Measurements from ENCODE around the gene DSC2.
"Not testable (repeated sequence)": the region's sequence is repeated elsewhere in the genome, so short reads cannot be mapped to it uniquely, and the experiment has no call there.

The DSC2 gene

DNA sequence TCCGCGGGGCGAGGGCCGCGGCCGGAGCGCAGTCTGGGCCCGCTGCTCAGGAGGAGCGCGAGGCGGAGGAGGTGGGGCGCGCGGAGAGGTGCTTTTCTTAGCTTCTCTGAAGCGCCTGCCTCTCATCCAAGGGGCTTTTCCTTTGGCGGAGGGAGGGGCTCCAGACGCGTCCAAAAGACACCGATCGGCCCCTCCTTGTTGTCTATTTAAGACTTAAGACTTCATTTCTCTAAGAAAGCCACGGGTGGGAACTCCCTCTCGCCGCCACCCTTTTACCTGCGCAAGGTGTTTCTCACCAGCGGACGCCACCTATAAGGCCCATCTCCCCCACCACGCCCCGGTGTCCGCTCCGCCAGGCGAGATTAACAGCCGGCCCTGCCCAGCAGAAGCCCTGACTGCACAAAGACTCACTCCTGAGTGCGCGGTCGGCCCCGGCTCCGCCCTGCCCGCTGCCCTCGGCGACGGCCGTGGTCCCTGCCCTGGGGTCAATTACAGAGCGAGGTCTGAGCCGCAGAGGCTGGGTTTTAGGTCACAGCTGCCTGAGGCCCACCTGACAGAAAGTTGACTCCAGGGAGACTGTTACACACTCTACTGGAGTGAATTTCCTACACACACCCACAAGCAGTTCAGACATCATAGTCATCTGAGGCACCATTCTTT, at the start of gene DSC2:
DSC2 (minus strand) TSS at position 397 of the 660 bp plus-strand sequence. CDS start 450 bp downstream, outside the sequence.
- DNase-seq: no peak

DNA sequence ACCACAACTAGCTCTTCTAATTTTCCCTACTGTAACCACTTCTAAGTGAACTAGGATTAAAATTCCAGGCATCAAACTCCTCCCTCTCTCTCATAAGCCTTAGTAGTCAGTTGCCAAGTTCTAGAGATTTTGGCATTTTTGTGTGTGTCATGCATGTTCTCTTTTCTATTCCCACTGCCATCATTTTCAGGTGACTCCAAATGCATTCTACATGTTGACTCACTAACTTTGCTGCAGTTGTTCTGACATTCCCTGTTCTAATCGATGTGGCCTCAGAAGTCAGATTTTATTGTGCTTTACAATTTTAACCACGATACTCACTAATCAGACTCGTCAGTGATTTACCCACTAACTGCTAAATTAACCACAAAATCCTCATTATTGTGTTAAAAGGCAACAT, 47.1 kb upstream of the DSC2 start:
- no peak for DNase-seq

DNA sequence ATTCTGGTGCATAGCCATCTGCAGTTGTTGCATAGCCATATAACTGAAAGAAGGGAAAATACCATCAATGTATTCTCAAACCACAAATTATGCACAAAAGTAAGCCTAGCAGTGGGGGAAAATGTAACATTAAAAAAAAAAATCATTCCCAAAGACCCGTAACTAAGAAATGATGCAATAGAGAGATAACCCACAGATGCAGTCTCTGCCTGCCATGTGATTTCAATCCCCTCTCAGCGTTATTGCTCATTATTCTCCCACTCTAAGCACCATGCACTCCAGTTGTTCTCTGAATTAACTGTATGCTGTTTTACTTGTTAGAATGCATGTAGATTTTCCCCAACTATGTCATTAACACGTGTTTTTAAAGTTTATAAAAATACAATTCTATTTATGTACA, 46.4 kb upstream of the DSC2 start:
- no peak for DNase-seq

DNA sequence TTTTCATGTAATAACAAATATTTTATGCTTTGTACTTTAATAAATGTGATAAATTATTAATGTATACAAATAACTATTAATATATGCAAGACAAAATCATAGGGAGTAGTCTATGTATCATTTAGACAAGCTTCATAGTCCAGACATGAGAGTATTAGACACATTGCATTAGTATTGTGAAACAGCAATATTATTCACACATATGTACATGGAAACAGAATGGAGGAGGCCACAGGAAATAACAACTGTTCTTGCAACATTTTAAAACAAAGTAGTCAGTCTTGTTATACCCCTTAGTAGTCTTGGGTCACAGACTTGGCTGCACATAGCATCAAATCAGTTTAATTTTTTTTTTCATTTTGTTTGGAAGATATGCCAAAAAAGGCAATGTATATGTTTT, 44.6 kb upstream of the DSC2 start:
- DNase-seq: no peak

DNA sequence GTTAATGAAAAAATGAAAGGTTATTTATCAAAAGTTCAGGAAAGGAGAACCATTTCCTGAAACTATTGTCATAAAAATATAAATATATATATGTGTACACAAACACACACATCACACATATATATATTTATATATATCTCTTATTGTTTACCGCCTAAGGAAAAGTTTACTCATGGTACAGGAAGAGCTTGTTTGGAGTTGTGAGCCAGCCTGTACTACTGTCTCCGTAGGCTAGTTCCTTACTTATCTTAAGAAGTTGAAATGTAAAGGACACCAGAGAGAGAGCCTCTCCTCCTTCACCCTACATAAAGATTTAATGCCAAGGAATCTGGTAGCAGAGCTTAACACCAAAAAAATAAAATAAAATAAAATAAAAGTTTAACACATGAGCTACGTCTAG, 40.8 kb upstream of the DSC2 start:
- no peak for DNase-seq

DNA sequence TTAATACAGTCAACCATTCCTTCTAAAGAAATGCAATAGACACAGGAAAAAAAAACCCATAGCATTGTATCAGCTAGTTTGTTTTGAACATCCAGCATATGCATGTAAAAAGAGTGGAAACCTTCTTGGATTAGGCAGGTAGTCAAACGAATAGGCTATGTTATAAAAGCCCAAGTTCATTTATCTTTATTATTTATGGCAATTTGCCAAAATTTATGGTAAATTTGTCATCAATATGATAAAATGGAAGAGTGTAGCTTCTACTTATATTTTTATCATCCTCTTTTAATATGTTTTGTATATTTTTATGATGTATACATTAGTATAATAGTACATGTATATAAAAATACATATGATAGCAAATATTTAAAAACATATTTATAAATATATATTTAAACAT, 36.5 kb upstream of the DSC2 start:
- DNase-seq: no peak

DNA sequence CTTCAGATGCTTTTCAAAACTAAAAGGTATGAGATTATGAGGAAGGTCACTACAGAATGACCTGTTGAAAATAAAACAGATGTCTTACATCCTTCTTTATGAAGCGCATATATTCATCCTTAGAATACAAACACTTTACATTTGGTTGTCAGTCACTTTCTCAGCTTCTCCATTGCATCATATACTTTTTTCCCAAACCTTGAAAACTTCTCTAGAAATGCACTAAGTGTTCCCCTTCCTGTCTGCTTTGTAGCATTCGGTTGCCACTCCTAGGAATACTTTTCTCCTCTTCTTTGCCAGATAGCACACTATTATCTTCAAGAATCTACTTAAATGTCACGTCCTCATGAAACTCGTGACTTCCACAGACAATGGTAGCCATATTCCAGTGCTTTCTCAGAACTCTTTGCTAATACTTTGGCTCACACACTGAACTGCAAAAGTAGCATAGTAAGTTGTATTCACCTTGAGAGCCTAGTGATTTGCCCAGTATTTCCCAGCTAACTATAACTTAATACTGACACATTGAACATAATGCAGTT, 32.8 kb upstream of the DSC2 start:
- DNase-seq: no peak

DNA sequence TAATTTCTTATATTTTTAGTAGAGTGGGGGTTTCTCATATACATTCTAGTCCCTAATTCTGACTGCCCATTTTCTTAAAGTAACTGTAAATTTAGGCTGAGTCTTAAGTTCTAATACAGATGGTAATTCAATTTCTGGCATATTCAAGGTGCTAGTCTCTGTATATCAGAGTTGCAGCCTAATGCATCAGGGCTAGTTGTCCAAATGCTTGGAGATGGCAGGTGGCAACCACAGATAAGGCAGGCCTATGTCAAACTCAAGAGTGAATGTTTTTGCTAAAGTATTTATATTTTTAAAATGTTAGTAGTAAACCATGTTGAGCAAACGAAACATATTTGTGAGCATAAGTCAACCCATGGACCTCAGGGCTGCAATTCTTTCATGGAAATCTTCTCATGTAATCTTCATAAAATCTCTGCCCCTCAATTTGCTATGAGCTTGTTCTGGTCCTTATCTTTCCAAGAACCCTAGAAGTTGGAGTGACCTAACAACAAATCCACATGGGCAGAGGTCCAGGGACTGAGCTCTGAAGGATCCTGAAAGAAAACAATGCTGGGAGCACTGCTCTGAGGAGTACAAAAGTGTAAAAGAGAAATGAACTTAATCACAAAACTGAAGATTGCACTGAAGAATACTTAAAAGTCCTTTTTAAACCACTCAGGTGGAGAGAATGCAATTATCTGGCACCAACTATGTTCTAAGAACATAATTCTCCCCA, 27.3 kb upstream of the DSC2 start:
- DNase-seq: no peak

DNA sequence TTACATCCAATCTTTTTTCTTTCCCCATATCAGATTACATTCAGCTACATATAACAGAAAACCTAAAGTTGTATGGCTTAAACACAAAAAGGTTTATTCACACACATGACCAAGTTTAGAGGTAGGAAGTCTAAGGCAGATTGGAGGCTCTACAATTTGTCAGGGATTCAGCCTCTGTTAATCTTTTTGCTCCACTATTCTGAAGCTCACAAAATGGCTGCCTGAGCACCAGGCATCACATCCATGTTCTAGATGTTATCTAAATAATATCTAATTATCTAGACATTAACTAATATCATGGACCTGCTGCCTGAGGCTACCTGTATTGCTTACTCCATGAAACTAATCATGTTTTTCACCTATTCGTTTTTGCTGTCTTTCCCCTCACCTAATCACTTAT, 23.7 kb upstream of the DSC2 start:
- DNase-seq: no peak

DNA sequence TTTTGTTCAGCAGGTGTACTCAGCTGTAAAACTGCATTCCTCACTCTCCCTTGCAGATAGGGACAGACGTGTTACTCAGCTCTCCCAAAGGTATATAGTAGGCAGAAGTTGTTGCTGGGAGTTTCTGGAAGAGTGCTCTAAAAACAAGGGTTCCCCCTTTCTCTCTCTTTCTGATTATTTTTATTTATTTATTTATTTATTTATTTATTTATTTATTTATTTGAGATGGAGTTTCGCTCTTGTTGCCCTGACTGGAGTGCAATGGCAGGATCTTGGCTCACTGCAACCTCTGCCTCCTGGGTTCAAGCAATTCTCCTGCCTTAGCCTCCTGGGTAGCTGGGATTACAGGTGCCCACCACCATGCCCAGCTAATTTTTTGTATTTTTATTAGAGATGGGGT, 20.9 kb upstream of the DSC2 start:
- DNase-seq: not testable (repeated sequence)

DNA sequence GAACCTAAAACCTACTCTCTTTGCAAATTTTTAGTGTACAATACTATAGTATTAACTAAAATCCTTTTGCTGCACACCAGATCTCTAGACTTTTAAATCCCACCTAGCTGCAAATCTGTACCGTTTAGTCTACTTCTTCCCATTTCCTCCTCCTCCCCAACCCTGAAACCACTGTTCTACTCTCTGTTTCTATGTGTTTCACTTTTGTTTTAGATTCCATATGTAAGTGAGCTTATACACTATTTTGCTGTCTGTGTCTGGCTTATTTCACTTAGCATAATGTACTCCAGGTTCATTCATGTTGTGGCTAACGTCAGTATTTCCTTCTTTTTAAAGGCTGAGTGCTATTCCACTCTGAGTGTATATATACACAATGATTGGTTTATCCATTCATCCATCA, 18.4 kb upstream of the DSC2 start:
- no peak for DNase-seq

DNA sequence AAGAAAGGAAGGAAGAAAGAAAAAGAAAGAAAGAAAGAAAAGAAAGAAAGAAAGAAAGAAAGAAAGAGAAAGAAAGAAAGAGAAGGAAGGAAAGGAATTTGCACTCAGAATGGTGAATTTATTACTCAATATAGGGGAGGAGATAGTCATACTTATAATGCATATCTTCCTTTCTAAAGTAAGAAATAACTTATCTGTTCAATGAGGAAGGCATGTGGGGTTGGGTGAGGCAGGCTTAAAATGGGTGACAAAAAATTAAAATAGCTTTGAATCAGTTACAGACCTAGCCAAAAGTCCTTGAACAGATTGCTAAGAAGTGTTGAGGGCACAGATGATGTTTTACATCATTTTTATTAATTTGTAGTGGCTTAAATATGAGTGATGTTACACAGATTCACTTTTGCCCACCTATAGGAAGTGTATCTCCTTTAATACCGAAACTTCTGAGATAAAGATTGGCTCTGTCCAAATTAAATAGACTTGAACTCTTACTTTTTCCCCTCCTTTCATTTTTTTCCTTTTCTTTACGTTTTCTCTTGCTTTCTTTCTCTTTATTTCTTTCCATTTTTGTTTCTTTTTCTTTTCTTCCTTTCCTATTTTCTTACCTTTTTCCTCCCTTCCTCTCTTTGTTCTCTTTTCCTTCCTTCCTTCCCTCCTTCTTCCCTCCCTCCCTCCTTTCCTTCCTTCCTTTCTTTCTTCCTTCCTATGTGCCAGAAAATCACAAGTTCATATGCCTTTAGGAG, 14.8 kb upstream of the DSC2 start:
- no peak for DNase-seq

DNA sequence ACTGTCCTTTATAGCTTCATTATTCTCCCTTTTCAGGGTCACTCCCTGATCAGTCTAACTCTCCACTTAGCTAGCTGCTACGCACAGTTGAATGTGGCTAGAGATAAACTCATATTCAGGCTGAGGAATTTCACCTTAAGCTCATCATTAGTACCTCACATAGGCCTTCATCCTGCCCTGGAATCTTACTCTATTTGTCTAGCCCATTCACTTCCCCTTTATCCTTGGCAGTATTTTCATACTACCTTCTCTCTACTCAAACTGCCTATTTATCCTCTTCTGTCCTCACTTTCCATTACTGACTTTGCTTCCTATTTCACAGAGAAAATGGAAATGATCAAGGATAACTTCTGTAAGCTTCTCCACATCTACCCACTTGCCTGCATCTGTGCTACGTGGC, 10.6 kb upstream of the DSC2 start:
- no peak for DNase-seq

DNA sequence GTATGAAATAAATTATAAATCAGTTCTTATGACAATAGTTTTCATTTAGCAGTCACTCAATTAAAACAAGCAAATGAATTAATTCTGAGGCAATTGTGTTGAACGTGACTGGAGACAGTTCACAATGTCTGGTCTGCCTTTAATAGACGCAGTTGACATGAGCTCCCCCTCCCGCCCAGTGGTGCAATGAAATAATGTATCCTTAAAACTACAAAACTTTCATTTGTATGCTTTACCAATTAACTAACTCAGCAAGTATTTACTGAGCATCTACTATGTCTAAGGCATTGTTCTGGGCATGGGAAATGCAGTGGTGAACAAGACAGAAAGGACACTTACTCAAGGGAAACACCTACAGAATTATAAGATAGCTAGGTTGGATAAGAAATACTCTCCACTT, 3.5 kb upstream of the DSC2 start:
- no peak for DNase-seq

DNA sequence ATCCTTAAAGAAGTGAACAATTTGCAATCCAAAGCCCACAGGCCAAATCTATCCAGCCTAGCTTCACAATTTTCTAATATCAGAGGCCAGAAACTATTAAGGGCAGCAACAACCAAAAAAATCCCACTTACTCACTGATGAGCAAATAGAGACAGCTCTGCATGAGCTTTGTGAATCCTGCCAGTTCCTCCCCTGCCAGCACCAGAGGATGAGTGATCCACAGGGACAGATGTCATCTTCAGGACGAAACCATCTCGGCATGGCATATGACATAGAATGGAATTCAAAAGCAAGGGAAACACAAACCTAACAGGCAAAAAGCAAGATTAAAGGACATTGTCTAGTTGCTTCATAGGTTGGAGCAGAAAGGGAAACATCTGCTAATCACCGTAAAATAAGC, 2.2 kb upstream of the DSC2 start:
- DNase-seq: no peak

DNA sequence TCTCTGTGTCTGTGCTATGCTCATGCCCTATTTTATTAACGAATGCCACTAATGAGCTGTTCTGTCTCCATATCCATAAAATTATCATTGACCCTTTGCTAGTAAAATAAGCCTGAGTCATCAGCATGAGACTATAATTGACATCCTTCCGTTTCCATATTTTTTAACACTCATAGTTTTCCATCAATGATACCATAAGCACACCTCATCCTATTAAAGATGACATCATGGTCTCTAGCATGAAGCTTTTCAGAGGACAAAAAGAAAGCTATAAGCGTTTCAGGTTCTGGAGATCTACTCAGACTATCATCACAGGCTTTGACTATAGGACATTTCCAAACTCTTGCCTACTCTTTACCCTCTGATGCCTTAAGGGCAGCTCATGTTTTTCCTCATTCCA, 1.2 kb upstream of the DSC2 start:
- DNase-seq: no peak

DNA sequence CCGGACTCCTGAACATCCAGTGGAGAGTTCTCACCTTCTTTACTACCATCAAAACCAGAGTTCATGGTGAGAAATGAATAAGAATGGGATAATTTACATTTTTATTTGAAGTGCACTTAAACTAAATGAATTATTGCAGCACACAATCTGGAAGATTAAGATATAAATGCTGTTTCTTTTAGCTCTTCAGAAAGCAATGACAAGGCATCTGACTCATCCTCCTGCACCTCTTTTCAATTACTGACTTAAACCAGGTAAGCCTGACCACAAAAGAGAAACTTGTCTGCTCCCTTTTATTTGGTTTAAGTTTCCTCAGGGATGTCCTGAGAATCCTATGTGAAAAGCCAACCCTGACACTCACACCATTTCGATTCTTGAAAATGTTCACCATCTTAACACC, 720 bp upstream of the DSC2 start:
- no peak for DNase-seq

DNA sequence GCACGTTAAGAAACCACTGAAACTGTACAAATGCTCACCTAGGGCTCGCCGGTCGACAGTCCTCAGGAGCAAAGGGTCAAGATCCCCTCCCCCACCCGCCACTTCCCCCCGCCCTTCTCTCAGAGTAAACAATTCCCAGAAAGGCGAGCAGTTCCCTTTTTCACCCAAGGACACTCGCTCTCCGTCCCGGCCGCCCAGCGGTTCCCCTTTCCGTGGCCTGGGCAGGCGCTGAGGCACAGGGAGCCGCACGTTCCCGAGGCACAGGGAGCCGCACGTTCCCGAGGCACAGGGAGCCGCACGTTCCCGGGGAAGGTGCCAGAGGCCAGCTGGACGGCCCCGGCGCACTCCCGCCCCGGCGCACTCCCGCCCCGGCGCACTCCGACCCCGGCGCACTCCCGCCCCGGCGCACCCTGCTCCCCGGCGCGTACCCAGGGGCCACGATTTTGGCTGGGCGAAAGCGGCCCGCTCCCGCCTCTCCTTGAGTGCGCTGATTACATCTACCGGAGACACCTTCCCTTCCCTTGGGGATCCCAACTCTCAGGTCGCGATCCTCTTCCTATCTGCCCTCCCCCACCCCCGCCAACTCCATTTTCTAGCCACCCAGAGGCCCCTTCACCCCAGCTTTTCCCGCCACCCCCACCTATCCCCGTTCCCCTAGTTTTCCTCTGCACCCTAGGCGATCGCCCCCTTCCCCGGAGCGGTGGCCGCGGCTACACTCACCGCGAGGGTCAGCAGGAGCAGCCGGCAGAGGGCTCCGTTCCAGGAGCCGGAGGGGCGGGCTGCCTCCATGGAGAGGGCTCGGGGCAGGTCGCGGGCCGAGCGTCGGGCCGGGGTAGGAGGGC, 817 bp downstream of the DSC2 start:
- no peak for DNase-seq

DNA sequence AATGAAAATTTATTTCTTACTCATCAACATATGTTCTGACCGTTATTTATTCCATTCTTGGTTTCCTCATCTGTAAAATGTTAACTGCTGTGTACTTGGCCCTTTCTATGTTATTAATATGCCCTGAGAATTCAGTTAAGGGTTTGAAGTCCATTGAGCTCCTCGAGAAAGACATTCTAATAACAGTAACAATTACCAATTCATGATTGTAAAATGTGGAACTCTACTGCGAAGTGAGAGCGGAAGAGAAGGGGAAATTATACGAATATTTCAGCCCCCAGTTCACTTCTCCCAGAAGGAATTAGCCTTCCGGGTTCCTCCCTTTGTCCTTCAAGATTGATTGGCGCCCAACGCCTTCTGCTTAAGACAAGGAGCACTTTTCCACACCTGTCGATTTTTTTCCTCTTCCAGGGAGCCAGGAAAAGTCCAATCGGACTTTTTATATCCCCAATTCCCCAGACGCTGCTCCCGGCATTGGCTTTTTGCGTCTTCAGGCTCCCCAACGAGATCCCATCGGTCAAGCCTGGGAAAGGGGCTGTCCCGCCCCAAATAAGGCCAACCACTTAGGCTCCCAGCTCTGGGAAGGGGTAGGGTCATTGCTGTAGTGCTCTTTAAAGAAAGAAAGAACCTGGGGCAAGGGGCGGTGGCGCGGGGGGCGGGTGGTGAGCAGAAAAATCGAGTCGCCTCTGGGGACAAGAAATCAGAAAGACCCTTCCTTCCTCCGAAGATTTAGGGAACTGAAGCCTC, 1.6 kb downstream of the DSC2 start:
- DNase-seq: no peak

DNA sequence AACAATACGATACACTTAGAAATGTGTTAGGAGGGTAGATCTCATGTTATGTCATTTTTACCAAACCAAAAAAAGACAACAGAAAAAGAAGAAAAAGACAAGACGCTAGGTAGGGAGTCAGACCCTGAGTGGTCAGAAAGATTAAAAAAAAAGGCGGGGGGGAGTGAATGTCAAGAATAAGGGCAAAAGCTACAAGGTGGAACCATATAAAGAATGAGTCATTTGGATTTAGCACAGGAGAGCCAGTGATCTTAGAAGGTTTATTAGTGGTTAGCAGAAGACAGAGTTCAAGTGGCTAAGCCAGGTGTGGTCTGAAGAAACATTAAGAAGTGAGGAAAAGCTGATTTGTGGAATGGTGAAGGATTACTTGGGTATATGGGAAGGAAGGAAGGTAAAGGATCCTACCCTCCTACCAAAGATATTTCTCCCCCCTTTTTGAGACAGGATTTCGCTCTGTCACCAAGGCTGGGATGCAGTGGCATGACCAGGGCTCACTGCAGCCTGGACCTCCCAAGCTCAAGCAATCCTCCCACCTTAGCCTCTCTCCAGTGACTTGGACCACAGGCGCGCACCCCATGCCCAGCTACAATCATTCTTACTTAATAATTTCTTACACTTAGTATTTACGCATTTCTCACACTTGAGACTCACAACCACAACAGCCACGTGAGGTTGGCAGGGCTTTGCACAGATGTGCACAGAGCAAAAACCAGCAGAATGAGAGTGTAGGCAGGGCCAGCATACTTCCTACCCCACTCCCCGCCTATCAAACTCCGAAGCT, 2.6 kb downstream of the DSC2 start:
- no peak for DNase-seq

DNA sequence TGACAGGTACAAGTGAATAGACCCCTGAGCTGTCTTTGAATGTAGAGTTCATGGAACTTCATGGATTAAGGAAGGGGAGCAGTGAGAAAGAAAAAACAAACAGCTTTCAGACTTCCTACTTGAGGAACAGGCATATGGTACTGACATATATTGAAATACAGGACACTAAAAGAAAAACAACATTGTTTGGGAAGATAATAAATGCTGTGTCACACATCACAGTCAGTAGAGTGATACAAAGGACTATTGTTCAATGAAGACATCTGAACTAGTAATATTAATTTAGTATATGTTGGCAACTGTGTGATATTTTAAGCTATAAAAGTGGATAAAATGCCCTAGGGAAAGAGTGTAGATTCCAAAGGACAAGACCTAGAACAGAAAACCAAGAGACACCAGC, 3.3 kb downstream of the DSC2 start:
- no peak for DNase-seq
